GM12878 (cell line): ENCODE results near the gene RAG1. TPM values are rescaled to one million over a fixed set of nuclear protein-coding genes. Genes with fewer than 3 reads are reported as not detected.

Source experiments
- ATAC-seq: fragments of 200-7000 bp; cut with Tn5 transposase; 3 replicates; pipeline ENCODE4 v1.9.1; 2020; ENCODE audit warnings: mild to moderate bottlenecking, moderate library complexity
- BruUV-seq: library from RNA; stranded (reverse); fragments of 400-500 nt; replicated peaks from 2 replicates; lab custom pipeline; 2021; lab: Mats Ljungman, UMichigan
- CTCF ChIA-PET: fragments of 300-600 bp; sonication (Branson Sonifier 250); formaldehyde crosslinking; extraction: SDS; loops from one replicate; lab custom pipeline; 2021; ENCODE audit warnings: inconsistent platforms; lab: Yijun Ruan, JAX
- POLR2A ChIA-PET: fragments of 350-600 bp; formaldehyde crosslinking; extraction: SDS; loops from one replicate; lab custom pipeline; 2021; ENCODE audit warnings: inconsistent platforms; lab: Charles Lee
- RAD21 ChIA-PET: fragments of 300-600 bp; sonication (Branson Sonifier 250); formaldehyde crosslinking; loops from one replicate; lab custom pipeline; 2023; ENCODE audit warnings: antibody characterized with exemption; ENCODE audit not compliant: unreplicated experiment; lab: Charles Lee
- SMC1A ChIA-PET: fragments of 300-600 bp; sonication (Branson Sonifier 250); formaldehyde crosslinking; loops from one replicate; lab custom pipeline; 2023; ENCODE audit not compliant: unreplicated experiment, uncharacterized antibody; lab: Charles Lee
- DNase-seq: peaks from one replicate; pipeline ENCODE4 v3.0.0-alpha.2; 2011; ENCODE audit warnings: low read depth, low spot score
- FAIRE-seq: peaks from 3 replicates; lab custom pipeline; 2011; peaks lifted over from hg19 to GRCh38; lab: Jason Lieb, UNC
- H2AFZ ChIP-seq: 2 replicates; pipeline ENCODE4 v1.6.0; 2011; ENCODE audit warnings: low read depth, low read length, control low read depth; ENCODE audit not compliant: control insufficient read depth
- H3K27ac ChIP-seq: 2 replicates; pipeline ENCODE4 v1.5.1; 2011; ENCODE audit warnings: control low read depth; ENCODE audit not compliant: control insufficient read depth, insufficient read depth
- H3K27me3 ChIP-seq, 2 experiments: replicated peaks in 1 of 2; 2 replicates each; pipeline versions ENCODE4 v1.6.0 to v1.6.1; 2011; ENCODE audit warnings: low read length in 1 of 2; ENCODE audit not compliant: control insufficient read depth in 2 of 2, insufficient read depth in 2 of 2
- H3K36me3 ChIP-seq, 2 experiments: 2 replicates each; pipeline ENCODE4 v1.5.1; 2011; ENCODE audit warnings: low read length in 1 of 2; ENCODE audit not compliant: control insufficient read depth in 2 of 2, insufficient read depth in 2 of 2
- H3K4me1 ChIP-seq: 2 replicates; pipeline ENCODE4 v1.6.1; 2011; ENCODE audit warnings: mild to moderate bottlenecking, low read length, moderate library complexity, mixed read lengths; ENCODE audit not compliant: control insufficient read depth, insufficient read depth
- H3K4me2 ChIP-seq: 2 replicates; pipeline ENCODE4 v1.6.0; 2011; ENCODE audit warnings: control low read depth; ENCODE audit not compliant: control insufficient read depth, insufficient read depth
- H3K4me3 ChIP-seq: fragments of 200-600 bp; sonication (generic); 2 replicates; pipeline ENCODE4 v1.5.1; 2016
- H3K79me2 ChIP-seq: 2 replicates; pipeline ENCODE4 v1.6.0; 2011; ENCODE audit warnings: low read length; ENCODE audit not compliant: control insufficient read depth, insufficient read depth
- H3K9ac ChIP-seq: 2 replicates; pipeline ENCODE4 v1.8.0; 2011; ENCODE audit warnings: low read length, control low read depth, mixed read lengths; ENCODE audit not compliant: control insufficient read depth, insufficient read depth
- H3K9me3 ChIP-seq: replicated peaks from 3 replicates; pipeline ENCODE4 v1.5.1; 2011; ENCODE audit warnings: mild to moderate bottlenecking, low read length; ENCODE audit not compliant: control insufficient read depth, insufficient read depth
- H4K20me1 ChIP-seq: 2 replicates; pipeline ENCODE4 v1.6.0; 2011; ENCODE audit not compliant: control insufficient read depth, insufficient read depth
- BRCA1 ChIP-seq: IDR thresholded peaks from 2 replicates; pipeline ENCODE4 v1.6.1; 2011; ENCODE audit warnings: low read depth, low read length, improper control_type of control experiment
- CHD2 ChIP-seq: IDR thresholded peaks from 2 replicates; pipeline ENCODE4 v1.6.1; 2011; ENCODE audit warnings: low read depth, low read length, improper control_type of control experiment, borderline replicate concordance
- RAD21 ChIP-seq: IDR thresholded peaks from 2 replicates; pipeline ENCODE4 v1.6.1; 2011; ENCODE audit warnings: mild to moderate bottlenecking, low read depth, low read length, moderate library complexity; ENCODE audit not compliant: insufficient read depth
- SMAD1 ChIP-seq: fragments of 450-650 bp; IDR thresholded peaks from 2 replicates; pipeline ENCODE4 v1.6.1; 2018; ENCODE audit warnings: mild to moderate bottlenecking, low read depth; ENCODE audit not compliant: partially characterized antibody
- SMC3 ChIP-seq: IDR thresholded peaks from 2 replicates; pipeline ENCODE4 v1.6.1; 2011; ENCODE audit warnings: low read length, improper control_type of control experiment, borderline replicate concordance
- WRNIP1 ChIP-seq: IDR thresholded peaks from 2 replicates; pipeline ENCODE4 v1.6.1; 2011; ENCODE audit warnings: low read depth, low read length, improper control_type of control experiment, borderline replicate concordance
- ZSCAN29 ChIP-seq: fragments of 450-650 bp; IDR thresholded peaks from 2 replicates; pipeline ENCODE4 v1.6.1; 2017; ENCODE audit warnings: mild to moderate bottlenecking, moderate library complexity
- WGBS: methylation state at CpG from one replicate; pipeline ENCODE4 v1.1.6; 2016; ENCODE audit warnings: low lambda C conversion rate; ENCODE audit not compliant: insufficient replicate concordance, insufficient coverage; ENCODE audit errors: missing lambda C conversion rate; 5-methylcytosine and 5-hydroxymethylcytosine counted together
- in situ Hi-C: fragments of 300-500 bp; cut with MboI; formaldehyde crosslinking; loops from 9 replicates; pipeline ENCODE4 v1.14.3; 2018; ENCODE audit warnings: mixed read lengths
- intact Hi-C: fragments of 100-400 bp; cut with micrococcal nuclease; formaldehyde crosslinking; loops from one replicate; pipeline ENCODE4 v1.14.2; 2022; ENCODE audit not compliant: unreplicated experiment
- polyA plus RNA-seq, 11 experiments: library from polyadenylated mRNA; depleted of rRNA in 4 of 11; unstranded in 6 of 11; stranded (reverse) in 5 of 11; fragments of >200 nt; fragmentation: Nextera tagmentation in 4 of 11; fragmentation: Illumina TruSeq in 1 of 11; extraction: Ambion mirVana in 4 of 11; extraction: Trizol in 1 of 11; gene quantifications; 1 replicate in 1 of 11; 2 replicates in 10 of 11; pipeline versions ENCODE4 v1.2.1 to v1.2.3, GENCODE V29; 2011 to 2016; ENCODE audit warnings: inconsistent platforms in 2 of 11, missing spikeins in 2 of 11, low read depth in 1 of 11
- total RNA-seq, 4 experiments: library from RNA; depleted of rRNA in 3 of 4; stranded (reverse); fragments of >200 nt in 3 of 4; fragmentation: Illumina TruSeq in 1 of 4; extraction: Trizol in 1 of 4; gene quantifications; 2 replicates each; pipeline versions ENCODE4 v1.2.1 to v1.2.3, GENCODE V29; 2013 to 2021
- TF ChIP-seq, protein P1 (sequence below): fragments of 450-650 bp; IDR thresholded peaks from 2 replicates; pipeline ENCODE4 v1.6.1; 2017; ENCODE audit warnings: mild to moderate bottlenecking, moderate library complexity
- TF ChIP-seq, protein P2 (sequence below), 3 experiments: IDR thresholded peaks in 2 of 3; conservative IDR thresholded peaks in 1 of 3; 2 replicates each; pipeline ENCODE4 v1.5.1; 2011; ENCODE audit warnings: low read depth in 3 of 3, low read length in 3 of 3, mild to moderate bottlenecking in 3 of 3, control low read depth in 2 of 3, moderate library complexity in 2 of 3, inconsistent platforms in 1 of 3, mixed read lengths in 1 of 3; ENCODE audit not compliant: control insufficient read depth in 2 of 3, insufficient read depth in 1 of 3; ENCODE audit errors: extremely low read depth in 1 of 3

RAG1 gene
- total and polyA plus RNA-seq, 10 of the 15 experiments (the other 5 are each of a cell fraction or from before 2014, with no cell fraction given): 0.01 to 0.44 (median 0.05) TPM; not detected in 3

DNA sequence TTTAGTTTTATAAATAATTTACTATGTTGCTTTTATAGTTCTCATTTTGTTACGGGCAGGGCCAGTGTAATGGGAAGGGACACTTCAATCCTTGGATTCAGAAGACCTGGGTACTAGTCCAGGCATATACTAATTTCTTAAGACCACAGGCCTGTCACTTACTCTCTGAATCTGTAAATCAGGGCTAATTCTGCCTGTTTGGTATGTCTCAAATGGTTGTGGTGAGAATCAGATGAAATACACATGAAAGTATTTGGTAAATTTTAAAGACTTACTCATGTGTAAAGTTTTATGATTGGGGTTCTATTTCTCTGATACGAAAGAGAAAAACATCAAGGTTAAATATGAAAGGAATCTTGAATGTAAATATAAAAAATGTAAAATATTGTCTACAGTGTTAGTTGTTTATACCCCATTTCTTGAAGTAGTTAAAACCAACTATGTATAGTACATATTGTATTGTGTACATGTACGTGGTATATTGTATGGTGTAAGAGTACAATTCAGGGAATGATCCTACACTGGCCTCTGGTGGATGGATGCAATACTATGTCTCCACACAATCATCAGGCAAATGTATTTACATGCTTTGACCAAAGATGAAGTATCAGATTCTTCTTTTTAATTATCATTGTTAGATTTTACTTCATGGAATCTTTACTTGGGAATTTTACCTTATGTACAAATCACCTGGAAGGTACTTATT is 54.8 kb downstream of the RAG1 start:
- no peaks in the 10 kb centered on the region for H3K4me1 ChIP-seq
- no peaks in the 10 kb centered on the region for H3K79me2 ChIP-seq
- BruUV-seq: no TSS peak
- WGBS: 2% methylated on average over 3 of the region's 3 CpGs
- H3K36me3 ChIP-seq: no peaks in the 10 kb centered on the region
- H3K4me2 ChIP-seq: no peak overlapping the region
- DNase-seq (no peak), FAIRE-seq (peak; percentile 59), ATAC-seq (peak; percentile 66)
- H3K4me3 ChIP-seq: no peak overlapping the region
- ChIA-PET SMC1A (interaction anchor here (0.8 kb wide), 1 partner anchor 130 kb away, joined by 3 read pairs; no protein-coding TSS in a partner anchor), CTCF (interaction anchor here (1.4 to 2.4 kb wide), 2 partner anchors 58 to 59 kb away, joined by 8 to 9 read pairs; no protein-coding TSS in a partner anchor), RAD21 (no interaction called here), POLR2A (no interaction called here)
- in situ Hi-C loops (no loop called here), intact Hi-C loops (loop anchor here (2.0 kb wide), 1 partner anchor 56 kb away; no protein-coding TSS in a partner anchor)
- peaks cover 0 to 3% of the 10 kb centered on the region in 2 experiments; a peak in 2 of 4 replicates for H3K27me3 ChIP-seq
- H3K27ac ChIP-seq: no peak overlapping the region
- H3K9ac ChIP-seq: no peak overlapping the region
- H3K9me3 ChIP-seq: no peaks in the 10 kb centered on the region
- no peak overlapping the region for H2AFZ ChIP-seq
- no peak for TF ChIP-seq WRNIP1
- TF ChIP-seq SMC3: peak; percentile 77
- TF ChIP-seq, protein P1, sequence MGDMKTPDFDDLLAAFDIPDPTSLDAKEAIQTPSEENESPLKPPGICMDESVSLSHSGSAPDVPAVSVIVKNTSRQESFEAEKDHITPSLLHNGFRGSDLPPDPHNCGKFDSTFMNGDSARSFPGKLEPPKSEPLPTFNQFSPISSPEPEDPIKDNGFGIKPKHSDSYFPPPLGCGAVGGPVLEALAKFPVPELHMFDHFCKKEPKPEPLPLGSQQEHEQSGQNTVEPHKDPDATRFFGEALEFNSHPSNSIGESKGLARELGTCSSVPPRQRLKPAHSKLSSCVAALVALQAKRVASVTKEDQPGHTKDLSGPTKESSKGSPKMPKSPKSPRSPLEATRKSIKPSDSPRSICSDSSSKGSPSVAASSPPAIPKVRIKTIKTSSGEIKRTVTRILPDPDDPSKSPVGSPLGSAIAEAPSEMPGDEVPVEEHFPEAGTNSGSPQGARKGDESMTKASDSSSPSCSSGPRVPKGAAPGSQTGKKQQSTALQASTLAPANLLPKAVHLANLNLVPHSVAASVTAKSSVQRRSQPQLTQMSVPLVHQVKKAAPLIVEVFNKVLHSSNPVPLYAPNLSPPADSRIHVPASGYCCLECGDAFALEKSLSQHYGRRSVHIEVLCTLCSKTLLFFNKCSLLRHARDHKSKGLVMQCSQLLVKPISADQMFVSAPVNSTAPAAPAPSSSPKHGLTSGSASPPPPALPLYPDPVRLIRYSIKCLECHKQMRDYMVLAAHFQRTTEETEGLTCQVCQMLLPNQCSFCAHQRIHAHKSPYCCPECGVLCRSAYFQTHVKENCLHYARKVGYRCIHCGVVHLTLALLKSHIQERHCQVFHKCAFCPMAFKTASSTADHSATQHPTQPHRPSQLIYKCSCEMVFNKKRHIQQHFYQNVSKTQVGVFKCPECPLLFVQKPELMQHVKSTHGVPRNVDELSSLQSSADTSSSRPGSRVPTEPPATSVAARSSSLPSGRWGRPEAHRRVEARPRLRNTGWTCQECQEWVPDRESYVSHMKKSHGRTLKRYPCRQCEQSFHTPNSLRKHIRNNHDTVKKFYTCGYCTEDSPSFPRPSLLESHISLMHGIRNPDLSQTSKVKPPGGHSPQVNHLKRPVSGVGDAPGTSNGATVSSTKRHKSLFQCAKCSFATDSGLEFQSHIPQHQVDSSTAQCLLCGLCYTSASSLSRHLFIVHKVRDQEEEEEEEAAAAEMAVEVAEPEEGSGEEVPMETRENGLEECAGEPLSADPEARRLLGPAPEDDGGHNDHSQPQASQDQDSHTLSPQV: 0 out of 2 replicates have a peak, but pooled peaks have one; percentile 18
- peak; percentile 59 for TF ChIP-seq RAD21
- TF ChIP-seq CHD2: no peak
- TF ChIP-seq SMAD1: no peak
- no peak for TF ChIP-seq BRCA1
- TF ChIP-seq, protein P2, sequence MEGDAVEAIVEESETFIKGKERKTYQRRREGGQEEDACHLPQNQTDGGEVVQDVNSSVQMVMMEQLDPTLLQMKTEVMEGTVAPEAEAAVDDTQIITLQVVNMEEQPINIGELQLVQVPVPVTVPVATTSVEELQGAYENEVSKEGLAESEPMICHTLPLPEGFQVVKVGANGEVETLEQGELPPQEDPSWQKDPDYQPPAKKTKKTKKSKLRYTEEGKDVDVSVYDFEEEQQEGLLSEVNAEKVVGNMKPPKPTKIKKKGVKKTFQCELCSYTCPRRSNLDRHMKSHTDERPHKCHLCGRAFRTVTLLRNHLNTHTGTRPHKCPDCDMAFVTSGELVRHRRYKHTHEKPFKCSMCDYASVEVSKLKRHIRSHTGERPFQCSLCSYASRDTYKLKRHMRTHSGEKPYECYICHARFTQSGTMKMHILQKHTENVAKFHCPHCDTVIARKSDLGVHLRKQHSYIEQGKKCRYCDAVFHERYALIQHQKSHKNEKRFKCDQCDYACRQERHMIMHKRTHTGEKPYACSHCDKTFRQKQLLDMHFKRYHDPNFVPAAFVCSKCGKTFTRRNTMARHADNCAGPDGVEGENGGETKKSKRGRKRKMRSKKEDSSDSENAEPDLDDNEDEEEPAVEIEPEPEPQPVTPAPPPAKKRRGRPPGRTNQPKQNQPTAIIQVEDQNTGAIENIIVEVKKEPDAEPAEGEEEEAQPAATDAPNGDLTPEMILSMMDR (IDR thresholded peaks at IDR 0.05 in 2 of 3, conservative IDR thresholded peaks at IDR 0.05 in 1 of 3; ENCODE audit: control insufficient read depth in 2 of 3, extremely low read depth in 1 of 3, insufficient read depth in 1 of 3, low read depth in 3 of 3, low read length in 3 of 3): peak; percentile 42 to 57 (median 48); a peak in 4 of 6 replicates
- no peak for TF ChIP-seq ZSCAN29
- no peaks in the 10 kb centered on the region for H4K20me1 ChIP-seq
